GM12891 (cell line): ENCODE results near the gene CNTN5.

Experiments
- DNase-seq: peaks from one replicate; pipeline ENCODE4 v3.0.0; 2011; ENCODE audit warnings: low spot score; ENCODE audit not compliant: insufficient read length
- FAIRE-seq: peaks from 2 replicates; lab custom pipeline; 2011; peaks lifted over from hg19 to GRCh38; lab: Jason Lieb, UNC
- PAX5 ChIP-seq: IDR thresholded peaks from 2 replicates; pipeline ENCODE4 v1.6.1; 2011; ENCODE audit warnings: low read length, moderate library complexity, mild to moderate bottlenecking; ENCODE audit not compliant: insufficient read depth, severe bottlenecking
- POLR2A ChIP-seq: IDR thresholded peaks from 2 replicates; pipeline ENCODE4 v1.6.1; 2011; ENCODE audit warnings: low read depth, low read length, control low read depth
- POLR2AphosphoS5 ChIP-seq: IDR thresholded peaks from 2 replicates; pipeline ENCODE4 v1.6.1; 2011; ENCODE audit warnings: low read depth, low read length, control low read depth
- POU2F2 ChIP-seq: IDR thresholded peaks from 2 replicates; pipeline ENCODE4 v1.6.1; 2011; ENCODE audit warnings: low read depth, mild to moderate bottlenecking, control low read depth, low read length, moderate library complexity
- SPI1 ChIP-seq: IDR thresholded peaks from 2 replicates; pipeline ENCODE4 v1.6.1; 2011; ENCODE audit warnings: low read depth, low read length, control low read depth
- TAF1 ChIP-seq: IDR thresholded peaks from 2 replicates; pipeline ENCODE4 v1.6.1; 2011; ENCODE audit warnings: low read depth, low read length, control low read depth

The CNTN5 gene

GRCh38 chr11:99160447-99160846, 139.7 kb downstream of the CNTN5 start:
- TF ChIP-seq POLR2AphosphoS5 (no peak), POU2F2 (no peak), TAF1 (no peak), POLR2A (no peak), PAX5 (no peak), SPI1 (no peak)
- FAIRE-seq: no peak

GRCh38 chr11:99162819-99163218, 142.1 kb downstream of the CNTN5 start:
- TF ChIP-seq POLR2A (no peak), PAX5 (no peak), TAF1 (no peak), POLR2AphosphoS5 (no peak), POU2F2 (no peak), SPI1 (no peak)
- FAIRE-seq: no peak
- DNase-seq: no peak

More at GRCh38 chr11:99160447-99160846, 139.7 kb downstream of the CNTN5 start:
- no peak for DNase-seq

- no peak for DNase-seq
- FAIRE-seq: no peak
- TF ChIP-seq POLR2A (no peak), PAX5 (no peak), POLR2AphosphoS5 (no peak), SPI1 (no peak), POU2F2 (no peak), TAF1 (no peak)
Observed at GRCh38 chr11:99170591-99170990, 149.8 kb downstream of the CNTN5 start.

- TF ChIP-seq POLR2A (no peak), PAX5 (no peak), POLR2AphosphoS5 (no peak), POU2F2 (no peak), TAF1 (no peak), SPI1 (no peak)
- DNase-seq (no peak), FAIRE-seq (no peak)
Observed at GRCh38 chr11:99171330-99171729, 150.6 kb downstream of the CNTN5 start.

GRCh38 chr11:99176430-99176829, 155.7 kb downstream of the CNTN5 start:
- TF ChIP-seq PAX5 (no peak), POLR2AphosphoS5 (no peak), SPI1 (no peak), POU2F2 (no peak), POLR2A (no peak)
- no peak for DNase-seq
- FAIRE-seq: no peak

GRCh38 chr11:99177446-99177845, 156.7 kb downstream of the CNTN5 start:
- FAIRE-seq: no peak
- DNase-seq: no peak
- TF ChIP-seq PAX5 (no peak), POLR2AphosphoS5 (no peak), POLR2A (no peak), TAF1 (no peak), POU2F2 (no peak), SPI1 (no peak)

- FAIRE-seq (no peak), DNase-seq (no peak)
- TF ChIP-seq PAX5 (no peak), SPI1 (no peak), POLR2A (no peak), POLR2AphosphoS5 (no peak), POU2F2 (no peak), TAF1 (no peak)
Observed at GRCh38 chr11:99184146-99184545, 163.4 kb downstream of the CNTN5 start.

- TF ChIP-seq POLR2AphosphoS5: no peak
- TF ChIP-seq TAF1: no peak
- TF ChIP-seq POU2F2: no peak
- TF ChIP-seq SPI1: no peak
- no peak for TF ChIP-seq PAX5
- no peak for TF ChIP-seq POLR2A
- no peak for FAIRE-seq
- DNase-seq: no peak
Observed at GRCh38 chr11:99188221-99188620, 167.5 kb downstream of the CNTN5 start.

- FAIRE-seq (no peak), DNase-seq (no peak)
- no peak for TF ChIP-seq SPI1
- no peak for TF ChIP-seq POLR2A
- no peak for TF ChIP-seq POLR2AphosphoS5
- no peak for TF ChIP-seq POU2F2
- no peak for TF ChIP-seq TAF1
- no peak for TF ChIP-seq PAX5
Observed at GRCh38 chr11:99192716-99193115, 172.0 kb downstream of the CNTN5 start.

- FAIRE-seq: no peak
- TF ChIP-seq SPI1: no peak
- no peak for TF ChIP-seq POU2F2
- TF ChIP-seq PAX5: no peak
- no peak for TF ChIP-seq POLR2AphosphoS5
- no peak for TF ChIP-seq TAF1
- no peak for TF ChIP-seq POLR2A
Observed at GRCh38 chr11:99197477-99197876, 176.7 kb downstream of the CNTN5 start.

GRCh38 chr11:99198215-99198614, 177.5 kb downstream of the CNTN5 start:
- DNase-seq: no peak
- TF ChIP-seq POU2F2 (no peak), POLR2AphosphoS5 (no peak), POLR2A (no peak), TAF1 (no peak)
- no peak for FAIRE-seq

More at GRCh38 chr11:99197477-99197876, 176.7 kb downstream of the CNTN5 start:
- DNase-seq: no peak
